DND-41 (cell line): ENCODE results near the gene ZNF69.

Source experiments
- CTCF ChIP-seq: IDR thresholded peaks from 2 replicates; pipeline ENCODE4 v1.5.1; 2012; ENCODE audit warnings: borderline replicate concordance, low read length, moderate library complexity, mild to moderate bottlenecking; ENCODE audit not compliant: poor library complexity, severe bottlenecking; ENCODE audit errors: extremely low read depth
- EZH2 ChIP-seq: IDR thresholded peaks from 3 replicates; pipeline ENCODE4 v1.6.1; 2012; ENCODE audit warnings: borderline replicate concordance, low read depth, mild to moderate bottlenecking, moderate library complexity, low read length, inconsistent platforms; ENCODE audit not compliant: severe bottlenecking

- TF ChIP-seq CTCF (no peak), EZH2 (no peak)
These were observed 39.6 kb downstream of the ZNF69 start for GRCh38 chr19:11927227-11927626.
